CD8-positive, alpha-beta memory T cell (primary cell): ENCODE measurements around the gene TSHZ3. TPM values are rescaled to one million over a fixed set of nuclear protein-coding genes. Genes with fewer than 3 reads are reported as not detected.

Source experiments
- CTCF ChIA-PET: fragments of 350-600 bp; sonication (Branson Sonifier 250); formaldehyde crosslinking; loops from one replicate; lab custom pipeline; 2021; ENCODE audit warnings: antibody characterized with exemption; lab: Charles Lee
- POLR2A ChIA-PET: fragments of 350-600 bp; sonication (Branson Sonifier 250); formaldehyde crosslinking; loops from one replicate; lab custom pipeline; 2021; ENCODE audit warnings: antibody characterized with exemption; lab: Charles Lee
- DNase-seq, 5 donors: peaks; one replicate each; pipeline versions ENCODE4 v3.0.0 to v3.0.0-alpha.2; 2020 to 2022; ENCODE audit warnings: mixed read lengths in 1 of 5
- H3K27ac ChIP-seq: one replicate; pipeline ENCODE4 v1.7.0; 2013; ENCODE audit warnings: low read depth, mild to moderate bottlenecking, low read length, moderate library complexity
- H3K27me3 ChIP-seq: 2 replicates; pipeline ENCODE4 v1.7.0; 2013; ENCODE audit warnings: low read length, mild to moderate bottlenecking; ENCODE audit not compliant: insufficient read depth, poor library complexity, severe bottlenecking
- H3K36me3 ChIP-seq: 2 replicates; pipeline ENCODE4 v1.7.0; 2013; ENCODE audit warnings: mild to moderate bottlenecking, low read length, moderate library complexity; ENCODE audit not compliant: insufficient read depth
- H3K4me1 ChIP-seq: 2 replicates; pipeline ENCODE4 v1.7.0; 2013; ENCODE audit warnings: mild to moderate bottlenecking, low read length, moderate library complexity; ENCODE audit not compliant: insufficient read depth
- H3K4me3 ChIP-seq: 2 replicates; pipeline ENCODE4 v1.7.0; 2013; ENCODE audit warnings: mild to moderate bottlenecking, low read length
- H3K9me3 ChIP-seq: 2 replicates; pipeline ENCODE4 v1.7.0; 2013; ENCODE audit warnings: mild to moderate bottlenecking, low read length
- H3K27ac Mint-ChIP-seq, 8 donors: one replicate each; pipeline ENCODE4 v1.8.0; 2020 to 2021; ENCODE audit warnings: mixed read lengths in 8 of 8, mild to moderate bottlenecking in 6 of 8, inconsistent platforms in 3 of 8, moderate library complexity in 3 of 8
- H3K27me3 Mint-ChIP-seq, 2 donors: one replicate each; pipeline ENCODE4 v1.8.0; 2020 to 2021; ENCODE audit warnings: mixed read lengths in 2 of 2, mild to moderate bottlenecking in 1 of 2, moderate library complexity in 1 of 2
- H3K36me3 Mint-ChIP-seq, 3 donors: one replicate each; pipeline ENCODE4 v1.8.0; 2020 to 2021; ENCODE audit warnings: mixed read lengths in 3 of 3, inconsistent platforms in 1 of 3, mild to moderate bottlenecking in 1 of 3
- H3K4me1 Mint-ChIP-seq, 3 donors: one replicate each; pipeline ENCODE4 v1.8.0; 2020 to 2021; ENCODE audit warnings: mixed read lengths in 3 of 3, inconsistent platforms in 1 of 3, mild to moderate bottlenecking in 1 of 3
- H3K4me3 Mint-ChIP-seq, 7 donors: one replicate each; pipeline ENCODE4 v1.8.0; 2020 to 2021; ENCODE audit warnings: mixed read lengths in 7 of 7, mild to moderate bottlenecking in 6 of 7, moderate library complexity in 4 of 7, inconsistent platforms in 2 of 7
- H3K9me3 Mint-ChIP-seq, 5 donors: one replicate each; pipeline ENCODE4 v1.8.0; 2020 to 2022; ENCODE audit warnings: mixed read lengths in 5 of 5, mild to moderate bottlenecking in 3 of 5, moderate library complexity in 2 of 5, inconsistent platforms in 1 of 5
- polyA plus RNA-seq: library from polyadenylated mRNA; unstranded; fragments of 300-500 nt; fragmentation: Illumina TruSeq; gene quantifications from one replicate; pipeline ENCODE4 v1.2.3, GENCODE V29; 2021
- total RNA-seq, 2 experiments: library from RNA; stranded (reverse); gene quantifications; one replicate each; pipeline ENCODE4 v1.2.3, GENCODE V29; 2021

TSHZ3 gene
- total and polyA plus RNA-seq, 3 experiments from 2014 or later, result 0.35 to 1.1 (median 0.38) TPM

DNA sequence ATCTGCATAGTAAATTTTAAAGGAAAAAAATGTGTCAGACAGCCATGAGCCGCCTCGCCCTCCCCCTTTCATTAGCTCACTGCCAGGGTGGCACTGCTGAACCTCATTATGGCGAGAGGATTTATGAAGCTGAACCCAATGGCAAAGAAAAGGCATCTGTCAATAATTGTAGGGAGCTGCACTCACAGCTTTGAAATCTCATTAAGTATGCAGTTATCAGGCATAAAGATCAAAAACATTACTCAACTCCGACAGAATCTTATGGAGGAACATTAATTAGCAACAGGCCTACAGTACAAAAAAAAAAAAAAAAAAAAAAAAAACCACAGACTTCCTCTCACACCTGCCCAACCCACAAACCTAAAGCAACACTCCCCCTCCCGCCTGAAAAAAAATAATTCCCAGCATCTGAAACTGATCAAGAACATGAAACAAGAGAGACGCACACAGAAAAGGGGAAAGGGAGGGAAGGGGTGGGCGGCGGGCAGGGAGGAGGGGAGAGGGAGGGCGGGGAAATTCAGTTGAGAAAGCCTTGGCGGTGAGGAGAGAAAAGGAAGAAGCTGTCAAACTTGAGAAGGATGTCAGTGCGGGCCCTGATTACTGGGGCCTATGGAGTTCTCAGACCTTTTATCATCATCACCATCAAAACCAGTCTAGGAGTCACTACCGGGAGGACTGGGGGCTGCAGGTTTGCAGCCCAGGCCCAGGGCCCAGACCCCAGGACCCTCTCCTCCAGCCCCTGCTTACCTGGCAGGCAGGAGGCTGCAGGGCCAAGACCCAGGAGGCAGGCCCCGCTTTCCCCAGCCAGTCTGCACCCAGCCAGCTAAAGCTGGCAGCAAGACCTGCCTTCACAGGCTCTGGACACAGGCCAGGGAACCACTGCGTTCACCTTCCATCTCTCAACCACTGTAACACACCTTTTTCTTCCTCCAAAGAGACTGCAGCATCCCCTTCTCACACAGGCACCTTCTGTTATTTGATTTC lies 8.9 kb downstream of the TSHZ3 start:
- H3K27ac Mint-ChIP-seq, result peak overlapping the region; percentile 17 to 93 (median 78)
- peak overlapping the region; percentile 49 to 77 (median 68) for H3K4me3 Mint-ChIP-seq
- Histone ChIP-seq H3K36me3 (no peaks in the 10 kb centered on the region), H3K27me3 (peaks cover 20% of the 10 kb centered on the region), H3K9me3 (no peaks in the 10 kb centered on the region), H3K4me1 (peaks cover 25% of the 10 kb centered on the region), H3K4me3 (no peak overlapping the region), H3K27ac (no peak overlapping the region)
- H3K27me3 Mint-ChIP-seq, result peaks cover 55 to 70% of the 10 kb centered on the region in 2 donors
- H3K36me3 Mint-ChIP-seq, result peaks cover 0 to 2% (median 0%) of the 10 kb centered on the region in 3 donors
- ChIA-PET CTCF (interaction anchor here (0.7 kb wide), 1 partner anchor 220 kb away, joined by 3 read pairs; no protein-coding TSS in a partner anchor), POLR2A (interaction anchor here (0.7 to 1.4 kb wide), 2 partner anchors 10 to 1299 kb away, joined by 4 read pairs; partner anchors contain the start of gene TSHZ3)
- peaks cover 31 to 41% (median 35%) of the 10 kb centered on the region in 3 donors for H3K4me1 Mint-ChIP-seq
- peaks cover 0 to 3% (median 0%) of the 10 kb centered on the region in 5 donors for H3K9me3 Mint-ChIP-seq
- DNase-seq, result peak in 4 of 5 donors; percentile 34 to 72 (median 54)

DNA sequence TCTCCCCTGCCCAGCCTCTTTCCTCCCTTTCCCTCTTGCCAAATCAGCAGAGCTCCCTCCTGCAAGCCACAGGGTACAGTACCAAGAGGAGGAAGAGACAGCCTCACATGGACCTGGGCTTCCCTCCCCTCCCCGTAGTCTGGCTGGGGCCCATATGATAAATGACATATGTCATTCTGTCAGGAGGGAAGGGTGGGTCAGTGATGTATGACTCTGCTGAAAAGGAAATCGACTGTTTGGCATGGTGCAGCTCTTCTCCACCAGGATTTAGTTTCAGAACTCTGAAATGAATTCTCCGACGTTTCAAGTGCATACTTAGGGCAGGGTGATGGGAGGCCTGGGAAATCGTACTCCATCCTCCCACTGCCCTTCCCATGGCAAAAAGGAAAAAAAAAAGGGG lies 9.8 kb downstream of the TSHZ3 start:
- no peak for DNase-seq
- Histone ChIP-seq H3K27ac (no peak overlapping the region), H3K9me3 (no peaks in the 10 kb centered on the region), H3K4me1 (peaks cover 25% of the 10 kb centered on the region), H3K27me3 (peaks cover 13% of the 10 kb centered on the region), H3K4me3 (no peak overlapping the region), H3K36me3 (no peaks in the 10 kb centered on the region)
- peak overlapping the region; percentile 49 to 73 (median 62) for H3K4me3 Mint-ChIP-seq
- H3K9me3 Mint-ChIP-seq, result peaks cover 0 to 3% (median 0%) of the 10 kb centered on the region in 5 donors
- ChIA-PET POLR2A (interaction anchor here (1.4 kb wide), 1 partner anchor 10 kb away, joined by 4 read pairs; the partner anchor contains the start of gene TSHZ3), CTCF (interaction anchor here (0.7 kb wide), 1 partner anchor 219 kb away, joined by 3 read pairs; no protein-coding TSS in a partner anchor)
- H3K27ac Mint-ChIP-seq, result peak overlapping the region in 5 of 8 donors; percentile 36 to 93 (median 79)
- peaks cover 46 to 69% of the 10 kb centered on the region in 2 donors for H3K27me3 Mint-ChIP-seq
- H3K36me3 Mint-ChIP-seq, result peaks cover 0 to 2% (median 0%) of the 10 kb centered on the region in 3 donors
- H3K4me1 Mint-ChIP-seq, result peaks cover 31 to 41% (median 35%) of the 10 kb centered on the region in 3 donors

DNA sequence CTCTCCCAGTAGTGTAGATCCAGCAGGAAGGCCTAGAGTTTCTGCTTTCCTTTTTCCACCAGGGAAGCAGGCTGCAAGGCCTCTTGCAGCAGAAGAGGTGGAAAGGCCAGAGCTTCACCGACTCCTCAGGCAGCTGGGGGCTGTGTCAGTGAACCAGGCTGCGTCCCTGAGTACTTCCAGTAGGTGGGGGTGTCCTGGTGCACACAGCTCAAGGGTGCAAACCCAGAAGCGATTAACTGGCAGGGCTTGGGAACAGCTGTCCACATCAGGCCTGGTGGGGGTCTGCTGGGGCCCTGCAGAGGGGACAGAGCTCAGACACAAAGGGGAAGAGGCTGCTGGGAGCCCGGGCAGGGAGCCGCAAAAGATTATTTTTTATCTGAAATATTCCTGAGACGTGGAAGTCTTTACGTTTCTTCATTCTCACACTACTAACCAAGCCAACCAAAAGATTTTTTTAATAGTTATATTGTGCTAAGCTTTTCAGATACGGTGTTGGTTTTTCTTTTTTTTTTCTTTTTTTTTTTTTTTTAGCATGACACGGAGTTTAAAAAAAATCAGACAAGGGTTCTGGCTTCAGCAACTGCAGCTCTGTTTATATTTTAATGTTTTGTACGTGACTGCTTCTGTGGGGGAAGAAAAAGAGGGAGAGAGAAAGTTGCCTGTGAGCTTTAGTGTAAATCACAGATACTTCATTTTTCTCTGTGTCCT lies 11.0 kb downstream of the TSHZ3 start:
- Histone ChIP-seq H3K4me3 (no peak overlapping the region), H3K4me1 (peaks cover 25% of the 10 kb centered on the region), H3K27me3 (peaks cover 5% of the 10 kb centered on the region), H3K9me3 (no peaks in the 10 kb centered on the region), H3K27ac (no peak overlapping the region), H3K36me3 (no peaks in the 10 kb centered on the region)
- peaks cover 31 to 41% (median 35%) of the 10 kb centered on the region in 3 donors for H3K4me1 Mint-ChIP-seq
- H3K36me3 Mint-ChIP-seq, result peaks cover 0 to 2% (median 0%) of the 10 kb centered on the region in 3 donors
- ChIA-PET POLR2A (no interaction called here), CTCF (interaction anchor here (0.7 to 1.3 kb wide), 5 partner anchors 8 to 21 kb away, joined by 3 to 4 read pairs (median 3); no protein-coding TSS in a partner anchor)
- H3K9me3 Mint-ChIP-seq, result peaks cover 0 to 3% (median 0%) of the 10 kb centered on the region in 5 donors
- no peak for DNase-seq
- peak overlapping the region in 3 of 7 donors; percentile 20 to 61 (median 36) for H3K4me3 Mint-ChIP-seq
- peak overlapping the region in 3 of 8 donors; percentile 13 to 51 (median 44) for H3K27ac Mint-ChIP-seq
- H3K27me3 Mint-ChIP-seq, result peaks cover 46 to 66% of the 10 kb centered on the region in 2 donors

- Histone ChIP-seq H3K36me3 (no peaks in the 10 kb centered on the region), H3K4me1 (peaks cover 25% of the 10 kb centered on the region), H3K9me3 (no peaks in the 10 kb centered on the region), H3K4me3 (no peak overlapping the region), H3K27me3 (peaks cover 5% of the 10 kb centered on the region), H3K27ac (no peak overlapping the region)
- POLR2A ChIA-PET, result no interaction called here
- peak overlapping the region in 2 of 8 donors; percentile 35 to 44 for H3K27ac Mint-ChIP-seq
- no peak for DNase-seq
- CTCF ChIA-PET, result interaction anchor here (0.7 to 1.3 kb wide), 4 partner anchors 7 to 17 kb away, joined by 3 to 4 read pairs (median 3); no protein-coding TSS in a partner anchor
- peaks cover 40 to 59% of the 10 kb centered on the region in 2 donors for H3K27me3 Mint-ChIP-seq
- peaks cover 0 to 2% (median 0%) of the 10 kb centered on the region in 3 donors for H3K36me3 Mint-ChIP-seq
- H3K4me1 Mint-ChIP-seq, result peaks cover 31 to 41% (median 35%) of the 10 kb centered on the region in 3 donors
- H3K9me3 Mint-ChIP-seq, result peaks cover 0 to 3% (median 0%) of the 10 kb centered on the region in 5 donors
- no peak overlapping the region for H3K4me3 Mint-ChIP-seq
Observed at GRCh38 chr19:31337008-31337914, 12.0 kb downstream of the TSHZ3 start.

DNA sequence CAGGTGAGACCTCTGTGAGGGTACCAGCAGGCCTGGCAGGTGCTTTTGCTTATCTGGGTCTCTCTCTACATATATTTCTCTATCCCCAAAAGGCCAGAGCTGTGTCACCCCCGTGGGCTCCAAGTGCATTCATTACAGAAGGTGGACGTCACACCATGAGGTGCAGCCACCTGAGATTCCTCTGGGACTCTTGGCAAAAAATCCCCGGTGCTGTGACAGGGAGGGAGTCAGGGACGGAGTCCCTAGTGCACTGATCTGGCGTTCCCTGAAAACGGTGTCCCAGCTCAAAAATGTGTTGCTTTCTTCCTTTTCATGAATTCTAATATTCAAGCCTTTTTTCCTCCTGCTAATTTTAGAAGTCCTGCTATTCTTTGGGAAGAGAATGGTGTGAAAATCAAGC lies 13.5 kb downstream of the TSHZ3 start:
- H3K9me3 Mint-ChIP-seq, result peaks cover 0 to 3% (median 0%) of the 10 kb centered on the region in 5 donors
- Histone ChIP-seq H3K27ac (no peak overlapping the region), H3K36me3 (no peaks in the 10 kb centered on the region), H3K27me3 (no peaks in the 10 kb centered on the region), H3K4me1 (peaks cover 15% of the 10 kb centered on the region), H3K9me3 (no peaks in the 10 kb centered on the region), H3K4me3 (no peak overlapping the region)
- ChIA-PET POLR2A (no interaction called here), CTCF (no interaction called here)
- H3K4me1 Mint-ChIP-seq, result peaks cover 21 to 31% (median 25%) of the 10 kb centered on the region in 3 donors
- H3K36me3 Mint-ChIP-seq, result peaks cover 0 to 2% (median 0%) of the 10 kb centered on the region in 3 donors
- DNase-seq, result no peak
- H3K27ac Mint-ChIP-seq, result no peak overlapping the region
- H3K4me3 Mint-ChIP-seq, result no peak overlapping the region
- peaks cover 40 to 53% of the 10 kb centered on the region in 2 donors for H3K27me3 Mint-ChIP-seq

- no peaks in the 10 kb centered on the region for H3K9me3 ChIP-seq
- CTCF ChIA-PET, result no interaction called here
- Mint-ChIP-seq H3K36me3 (peaks cover 0 to 2% (median 0%) of the 10 kb centered on the region in 3 donors), H3K27me3 (peaks cover 36 to 53% of the 10 kb centered on the region in 2 donors), H3K4me1 (peaks cover 15 to 24% (median 18%) of the 10 kb centered on the region in 3 donors), H3K4me3 (no peak overlapping the region), H3K9me3 (peaks cover 0 to under 1% (median 0%) of the 10 kb centered on the region in 5 donors), H3K27ac (no peak overlapping the region)
- POLR2A ChIA-PET, result no interaction called here
- DNase-seq, result no peak
- H3K36me3 ChIP-seq, result no peaks in the 10 kb centered on the region
- H3K4me1 ChIP-seq, result peaks cover 9% of the 10 kb centered on the region
- no peaks in the 10 kb centered on the region for H3K27me3 ChIP-seq
- no peak overlapping the region for H3K4me3 ChIP-seq
- H3K27ac ChIP-seq, result no peak overlapping the region
Observed at GRCh38 chr19:31334849-31335624, 14.2 kb downstream of the TSHZ3 start.
